ENCODE measurements around the gene PODXL.
A peak's percentile ranks its signal among the peaks of the same experiment; 100 is the strongest.

The PODXL gene

GRCh38 chr7:131544449-131545301 lies 11.8 kb downstream of the PODXL start (continued):
- TF ChIP-seq OSR2 (tag by site-specific recombination; IDR thresholded peaks at IDR 0.05): 0 out of 2 replicates have a peak, but pooled peaks have one; percentile 29
- TF ChIP-seq ZNF221 (tag by site-specific recombination; IDR thresholded peaks at IDR 0.05; ENCODE audit: borderline replicate concordance): no peak
- TF ChIP-seq ZNF792 (tag by site-specific recombination; IDR thresholded peaks at IDR 0.05): no peak
- TF ChIP-seq ZSCAN16 (tag by site-specific recombination; IDR thresholded peaks at IDR 0.05): no peak
- peak; percentile 91 for TF ChIP-seq ZIC2 (tag by site-specific recombination; IDR thresholded peaks at IDR 0.05)
- TF ChIP-seq ZSCAN5A (tag by site-specific recombination; IDR thresholded peaks at IDR 0.05): no peak
- no peak for TF ChIP-seq INSM2 (tag by site-specific recombination; IDR thresholded peaks at IDR 0.05)
- peak; percentile 25; the same call in 1 of the 2 replicates for TF ChIP-seq ZNF654 (tag by site-specific recombination; IDR thresholded peaks at IDR 0.05; ENCODE audit: low read depth)
- TF ChIP-seq GLIS1 (tag by site-specific recombination; IDR thresholded peaks at IDR 0.05): peak; percentile 43; the same call in 1 of the 2 replicates
- no peak for TF ChIP-seq ZNF473 (tag by site-specific recombination; IDR thresholded peaks at IDR 0.05)
- TF ChIP-seq ZNF677 (tag by site-specific recombination; IDR thresholded peaks at IDR 0.05): no peak
- TF ChIP-seq ZBTB48 (tag by site-specific recombination; IDR thresholded peaks at IDR 0.05): no peak
- no peak for TF ChIP-seq ZBTB44 (tag by site-specific recombination; IDR thresholded peaks at IDR 0.05)
- no peak for TF ChIP-seq ZNF2 (tag by site-specific recombination; IDR thresholded peaks at IDR 0.05)
- no peak for TF ChIP-seq ZNF280D (tag by site-specific recombination; IDR thresholded peaks at IDR 0.05)
- TF ChIP-seq MZF1 (tag by site-specific recombination; IDR thresholded peaks at IDR 0.05; ENCODE audit: borderline replicate concordance): no peak
- TF ChIP-seq ZNF600 (tag by site-specific recombination; IDR thresholded peaks at IDR 0.05): peak; percentile 60; the same call in 1 of the 2 replicates
- TF ChIP-seq ZNF585B (tag by site-specific recombination; IDR thresholded peaks at IDR 0.05): no peak
- TF ChIP-seq ZNF341 (tag by site-specific recombination; IDR thresholded peaks at IDR 0.05; ENCODE audit: low read depth): peak; percentile 40
- no peak for TF ChIP-seq ZNF211 (tag by site-specific recombination; IDR thresholded peaks at IDR 0.05; ENCODE audit: low read depth)
- no peak for TF ChIP-seq ZNF621 (tag by site-specific recombination; IDR thresholded peaks at IDR 0.05)
- TF ChIP-seq ZNF777 (tag by site-specific recombination; IDR thresholded peaks at IDR 0.05; ENCODE audit: borderline replicate concordance): no peak
- peak; percentile 37; the same call in 1 of the 2 replicates for TF ChIP-seq FEZF1 (tag by site-specific recombination; IDR thresholded peaks at IDR 0.05)
- TF ChIP-seq EGR2 (tag by site-specific recombination; IDR thresholded peaks at IDR 0.05; ENCODE audit: low read depth): no peak
- no peak for TF ChIP-seq REST (tag by site-specific recombination; IDR thresholded peaks at IDR 0.05)
- no peak for TF ChIP-seq ZNF24 (tag by site-specific recombination; IDR thresholded peaks at IDR 0.05)
- no peak for TF ChIP-seq ZNF837 (tag by site-specific recombination; IDR thresholded peaks at IDR 0.05)
- no peak for TF ChIP-seq ZNF214 (tag by site-specific recombination; IDR thresholded peaks at IDR 0.05; ENCODE audit: borderline replicate concordance)
